Cerebellar cortex (tissue), 1 donor: Measurements from ENCODE around the gene TXNL4A.
A peak's percentile ranks its signal among the peaks of the same experiment; 100 is the strongest.
"Not testable (repeated sequence)": the region's sequence is repeated elsewhere in the genome, so short reads cannot be mapped to it uniquely, and the experiment has no call there.

Experiments
- DNase-seq: peaks from one replicate; pipeline ENCODE4 v3.0.0-alpha.2; 2015; ENCODE audit warnings: low spot score

Gene TXNL4A

GRCh38 chr18:79963658-79964329 is 24.6 kb downstream of the TXNL4A start:
- no peak for DNase-seq

GRCh38 chr18:79962835-79963657 is 25.3 kb downstream of the TXNL4A start:
- DNase-seq: no peak

- DNase-seq: no peak
Observed at GRCh38 chr18:79962311-79962710, 26.1 kb downstream of the TXNL4A start.

DNA sequence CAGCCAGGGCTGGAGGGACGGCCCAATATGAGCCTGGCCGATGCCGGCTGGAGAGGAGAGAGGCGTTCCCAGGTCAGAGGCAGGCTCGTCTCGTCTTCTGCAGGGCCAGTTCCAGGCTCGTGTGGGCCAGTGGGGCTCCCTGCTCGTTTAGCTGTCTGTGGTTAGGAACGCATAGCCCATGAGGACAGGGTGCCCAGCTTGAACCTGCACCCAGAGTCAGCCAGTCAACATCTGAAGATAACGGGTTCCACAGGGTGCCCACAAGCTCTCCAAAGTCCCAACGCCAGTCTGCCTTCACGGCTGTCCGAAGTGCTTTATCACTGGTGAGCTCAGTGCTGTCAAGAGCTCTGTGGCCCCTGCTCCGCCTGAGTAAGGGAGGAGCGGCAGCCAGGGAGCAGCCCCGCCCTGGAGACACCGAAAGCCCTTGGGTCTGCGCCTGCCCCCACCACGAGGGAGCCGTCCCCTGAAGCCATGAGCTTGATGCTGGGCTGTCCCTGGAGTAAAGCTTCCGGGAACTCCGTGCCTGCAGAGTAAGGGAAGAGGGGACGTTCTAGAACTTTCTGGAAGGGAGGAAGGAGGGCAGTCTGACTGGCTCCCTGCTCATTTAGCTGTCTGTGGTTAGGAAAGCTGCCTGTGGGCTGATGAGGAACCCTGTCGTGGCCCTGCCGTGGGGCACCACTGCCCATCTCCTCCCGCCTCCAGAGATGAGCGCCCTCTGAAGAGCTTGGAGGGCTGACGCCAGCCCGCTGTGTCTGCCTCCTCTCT is 26.7 kb downstream of the TXNL4A start:
- DNase-seq: no peak

DNA sequence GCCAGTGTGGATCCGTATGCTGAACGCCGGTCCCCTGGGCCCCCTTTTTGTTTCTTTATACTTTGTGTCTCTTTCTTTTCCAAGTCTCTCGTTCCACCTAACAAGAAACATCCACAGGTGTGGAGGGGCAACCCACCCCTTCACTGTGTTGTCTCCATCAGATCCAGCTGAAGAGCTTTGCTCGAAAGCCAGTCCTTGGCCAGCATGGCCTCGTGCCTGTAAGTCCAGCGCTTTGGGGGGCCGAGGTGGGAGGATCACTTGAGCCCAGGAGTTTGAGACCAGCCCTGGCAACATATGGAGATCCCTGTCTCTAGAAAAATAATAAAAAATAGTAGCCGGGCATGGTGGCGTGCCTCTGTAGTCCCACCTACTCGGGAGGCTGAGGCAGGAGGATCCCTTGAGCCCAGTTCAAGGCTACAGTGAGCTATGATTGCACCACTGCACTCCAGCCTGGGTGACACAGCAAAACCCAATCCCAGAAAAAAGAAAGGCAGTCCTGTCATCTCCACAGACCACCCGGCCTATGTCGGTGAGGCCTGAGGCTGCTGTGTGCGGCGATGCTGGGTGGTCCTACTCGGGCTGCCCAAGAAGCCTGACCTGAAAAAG is 27.3 kb downstream of the TXNL4A start:
- no peak for DNase-seq

- not testable (repeated sequence) for DNase-seq
Observed at GRCh38 chr18:79960161-79960801, 28.1 kb downstream of the TXNL4A start.

DNA sequence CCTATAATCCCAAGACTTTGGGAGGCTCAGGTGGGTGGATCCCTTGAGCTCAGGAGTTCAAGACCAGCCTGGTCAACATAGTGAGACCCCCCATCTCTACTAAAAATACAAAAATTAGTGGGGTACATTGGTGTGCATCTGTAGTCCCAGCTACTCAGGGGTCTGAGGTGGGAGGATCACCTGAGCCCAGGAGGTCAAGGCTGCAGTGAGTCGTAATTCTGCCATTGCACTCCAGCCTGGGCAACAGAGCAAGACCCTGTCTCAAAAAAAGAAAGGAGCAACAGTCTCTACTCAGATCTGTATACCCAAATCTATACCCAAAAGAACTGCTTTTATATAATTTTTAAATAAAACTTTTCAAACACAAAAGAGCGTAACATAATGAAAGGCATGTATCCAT is 29.4 kb downstream of the TXNL4A start:
- DNase-seq: no peak

- no peak for DNase-seq
Observed at GRCh38 chr18:79956276-79956675, 32.1 kb downstream of the TXNL4A start.

GRCh38 chr18:79955302-79956075 is 32.9 kb downstream of the TXNL4A start:
- DNase-seq: no peak

DNA sequence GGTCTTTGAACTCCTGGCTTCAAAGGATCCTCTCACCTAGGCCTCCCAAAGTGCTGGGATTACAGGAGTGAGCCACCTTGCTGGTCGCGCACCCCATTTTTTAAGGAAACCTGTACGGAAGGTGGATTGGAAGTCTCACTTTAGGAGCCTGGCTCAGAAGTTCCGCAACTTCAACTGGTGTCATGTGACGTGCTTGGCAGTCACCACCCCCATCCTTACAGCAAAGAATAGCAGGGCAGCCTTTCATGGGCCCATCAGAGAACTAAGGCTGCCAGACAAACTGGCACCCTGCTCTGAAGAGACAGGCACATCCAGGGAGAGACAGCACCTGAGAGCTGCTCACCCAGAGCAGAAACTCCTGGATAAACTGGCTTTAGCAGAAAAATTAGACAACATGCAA is 33.6 kb downstream of the TXNL4A start:
- no peak for DNase-seq

GRCh38 chr18:79953971-79954651 is 34.3 kb downstream of the TXNL4A start:
- no peak for DNase-seq

GRCh38 chr18:79952996-79953559 is 35.3 kb downstream of the TXNL4A start:
- DNase-seq: no peak

- DNase-seq: no peak
Observed at GRCh38 chr18:79952456-79952995, 35.8 kb downstream of the TXNL4A start.

- DNase-seq: peak; percentile 78
Observed at GRCh38 chr18:79951545-79952455, 36.6 kb downstream of the TXNL4A start, which contains the start of gene SLC66A2. Gene SLC66A2 (minus strand): TSS chr18:79951653. CDS start chr18:79950926, 727 bp downstream.

- DNase-seq: no peak
Observed at GRCh38 chr18:79950515-79951341, 37.6 kb downstream of the TXNL4A start.

- no peak for DNase-seq
Observed at GRCh38 chr18:79949697-79950487, 38.5 kb downstream of the TXNL4A start.
